ENCODE data around the gene KCNK7. TPM values are rescaled to one million over a fixed set of nuclear protein-coding genes. Genes with fewer than 3 reads are reported as not detected.

KCNK7 gene
- total RNA-seq, 1 experiment from 2014 or later: 1.8 TPM

DNA sequence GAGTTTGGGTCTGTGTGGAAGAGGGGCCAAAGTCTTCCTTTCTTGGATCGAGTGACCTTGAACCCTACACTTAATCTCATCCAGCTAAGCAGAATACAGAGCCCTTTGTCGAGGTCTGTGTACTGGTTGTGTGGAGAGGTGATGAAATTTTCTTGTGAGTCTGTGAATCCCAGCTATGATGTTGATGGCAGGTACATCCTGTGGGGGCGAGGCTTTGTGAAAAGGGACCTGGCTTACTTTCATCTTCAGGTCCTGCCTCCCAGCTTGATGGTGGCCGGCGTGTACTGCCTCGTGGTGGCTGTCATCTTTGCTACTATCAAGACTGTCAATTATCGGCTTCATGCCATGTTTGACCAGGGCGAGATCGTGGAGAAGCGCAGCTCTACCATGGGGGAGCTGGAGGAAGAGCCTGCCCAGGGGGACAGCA is 21.0 kb upstream of the KCNK7 start:
- TF ChIP-seq, protein P1, sequence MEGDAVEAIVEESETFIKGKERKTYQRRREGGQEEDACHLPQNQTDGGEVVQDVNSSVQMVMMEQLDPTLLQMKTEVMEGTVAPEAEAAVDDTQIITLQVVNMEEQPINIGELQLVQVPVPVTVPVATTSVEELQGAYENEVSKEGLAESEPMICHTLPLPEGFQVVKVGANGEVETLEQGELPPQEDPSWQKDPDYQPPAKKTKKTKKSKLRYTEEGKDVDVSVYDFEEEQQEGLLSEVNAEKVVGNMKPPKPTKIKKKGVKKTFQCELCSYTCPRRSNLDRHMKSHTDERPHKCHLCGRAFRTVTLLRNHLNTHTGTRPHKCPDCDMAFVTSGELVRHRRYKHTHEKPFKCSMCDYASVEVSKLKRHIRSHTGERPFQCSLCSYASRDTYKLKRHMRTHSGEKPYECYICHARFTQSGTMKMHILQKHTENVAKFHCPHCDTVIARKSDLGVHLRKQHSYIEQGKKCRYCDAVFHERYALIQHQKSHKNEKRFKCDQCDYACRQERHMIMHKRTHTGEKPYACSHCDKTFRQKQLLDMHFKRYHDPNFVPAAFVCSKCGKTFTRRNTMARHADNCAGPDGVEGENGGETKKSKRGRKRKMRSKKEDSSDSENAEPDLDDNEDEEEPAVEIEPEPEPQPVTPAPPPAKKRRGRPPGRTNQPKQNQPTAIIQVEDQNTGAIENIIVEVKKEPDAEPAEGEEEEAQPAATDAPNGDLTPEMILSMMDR (conservative IDR thresholded peaks at IDR 0.05): no peak
- Histone ChIP-seq H2BK20ac (ENCODE audit: low read depth, low read length, poor library complexity, severe bottlenecking) (no peak overlapping the region), H3K4me2 (ENCODE audit: insufficient read depth, insufficient read length, low read length) (peak overlapping the region; percentile 82), H4K5ac (ENCODE audit: insufficient read length, low read depth, low read length) (no peak overlapping the region), H3K27ac (ENCODE audit: insufficient read length, low read depth, low read length) (no peak overlapping the region), H4K91ac (ENCODE audit: insufficient read length, low read depth, low read length) (no peak overlapping the region), H4K20me1 (ENCODE audit: control insufficient read depth, insufficient read depth, insufficient read length) (no peaks in the 10 kb centered on the region), H3T11ph (ENCODE audit: low read length) (no peak overlapping the region), H3K14ac (ENCODE audit: insufficient read depth, low read length) (no peak overlapping the region), H2BK15ac (ENCODE audit: low read depth, low read length) (no peak overlapping the region), H3K56ac (ENCODE audit: insufficient read length, low read depth, low read length) (no peak overlapping the region), H4K8ac (replicated peaks; ENCODE audit: insufficient read length, low read depth, low read length) (no peak overlapping the region), H3K9me3 (ENCODE audit: control insufficient read depth, low read depth, low read length) (no peaks in the 10 kb centered on the region), H2BK12ac (ENCODE audit: insufficient read length, low read depth, low read length) (no peak overlapping the region), H3K23me2 (ENCODE audit: insufficient read length, low read depth, low read length, poor library complexity, severe bottlenecking) (peaks cover 18% of the 10 kb centered on the region), H3K4ac (ENCODE audit: low read depth, low read length) (no peak overlapping the region), H3K4me1 (ENCODE audit: insufficient read depth, low read length) (no peaks in the 10 kb centered on the region; the same call in none of the 2 replicates), H2BK5ac (ENCODE audit: insufficient read length, low read length) (no peak overlapping the region), H3K23ac (ENCODE audit: insufficient read length, low read depth, low read length) (no peak overlapping the region), H3K79me2 (ENCODE audit: insufficient read depth, low read length) (peaks cover 7% of the 10 kb centered on the region; the same call in 1 of the 2 replicates), H2AFZ (ENCODE audit: low read length) (no peak overlapping the region), H3K79me1 (ENCODE audit: insufficient read depth, low read depth, low read length, poor library complexity, severe bottlenecking) (peaks cover 3% of the 10 kb centered on the region), H3K9ac (ENCODE audit: extremely low read depth, insufficient read length, low read length) (peak overlapping the region; percentile 45), H2BK120ac (ENCODE audit: low read depth, low read length, poor library complexity, severe bottlenecking) (no peak overlapping the region), H2AK5ac (ENCODE audit: insufficient read length, low read length) (no peak overlapping the region), H3K27me3 (ENCODE audit: insufficient read depth, low read length) (no peaks in the 10 kb centered on the region), H3K18ac (ENCODE audit: insufficient read length, low read depth, low read length) (no peak overlapping the region)
- no CpG with 5 or more reads among the region's 10 CpGs for WGBS (ENCODE audit: extremely low coverage, insufficient read length, low lambda C conversion rate)
- Mint-ChIP-seq H3K4me1 (peaks cover 17 to 24% of the 10 kb centered on the region in 2 experiments), H3K27me3 (ENCODE audit: low read depth) (peaks cover 3% of the 10 kb centered on the region), H3K4me3 (peak overlapping the region; percentile 92 to 97), H3K9me3 (no peaks in the 10 kb centered on the region), H3K27ac (peak overlapping the region; percentile 68 to 96 (median 92); a peak in 5 of 7 replicates), H3K36me3 (ENCODE audit: insufficient read depth in 1 of 3, low read depth in 3 of 3) (peaks cover 18 to 46% (median 41%) of the 10 kb centered on the region in 3 experiments; a peak in 6 of 7 replicates)
- DNase-seq: no peak
